Mesenteric fat pad (tissue), 1 donor: ENCODE data around the gene SLC6A9. TPM values are rescaled to one million over a fixed set of nuclear protein-coding genes. Genes with fewer than 3 reads are reported as not detected.

Source experiments
- DNase-seq: peaks from one replicate; pipeline ENCODE4 v3.0.0-alpha.2; 2020; ENCODE audit warnings: low spot score
- total RNA-seq: library from RNA; stranded (reverse); fragmentation: NEBNext Ultra II Directional; extraction: Animal tissue kit (Norgen Biotek cat#: 25700); gene quantifications from one replicate; pipeline ENCODE4 v1.2.1, GENCODE V29; 2021
- donor health status: DM: yes; HTN: yes; CAD: no.

Gene SLC6A9
- total RNA-seq, 1 donor from 2014 or later: 2.2 TPM

DNA sequence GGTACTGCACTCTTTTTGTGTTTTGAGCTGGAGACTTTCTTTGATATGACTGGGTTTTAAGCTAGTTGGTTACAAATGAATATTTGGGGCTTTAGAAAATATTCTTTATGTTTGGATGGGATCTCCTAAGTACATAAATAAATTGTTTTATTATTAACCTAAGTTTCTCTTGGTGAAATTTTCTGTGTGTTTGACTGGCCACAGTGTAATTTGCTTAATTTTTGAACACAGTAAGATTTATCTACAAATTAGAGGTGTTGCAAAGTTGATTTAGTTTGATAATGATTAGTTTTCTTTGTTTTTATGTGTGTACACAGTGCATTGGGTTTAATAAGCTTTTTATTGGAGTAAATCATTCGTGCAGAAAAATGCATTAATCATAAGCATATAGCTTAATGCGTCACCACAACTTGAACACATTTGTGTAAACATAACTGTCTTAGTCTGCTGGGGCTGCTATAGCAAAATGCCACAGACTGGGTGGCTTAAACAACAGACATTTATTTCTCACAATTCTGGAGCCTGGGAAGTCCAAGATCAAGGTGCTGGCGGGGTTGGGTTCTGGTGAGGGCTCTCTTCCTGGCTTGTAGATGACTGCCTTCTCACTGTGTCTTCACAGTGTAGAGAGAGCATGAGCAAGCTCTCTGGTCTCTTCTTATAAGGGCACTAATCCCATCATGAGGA lies 17.4 kb upstream of the SLC6A9 start:
- no peak for DNase-seq

DNA sequence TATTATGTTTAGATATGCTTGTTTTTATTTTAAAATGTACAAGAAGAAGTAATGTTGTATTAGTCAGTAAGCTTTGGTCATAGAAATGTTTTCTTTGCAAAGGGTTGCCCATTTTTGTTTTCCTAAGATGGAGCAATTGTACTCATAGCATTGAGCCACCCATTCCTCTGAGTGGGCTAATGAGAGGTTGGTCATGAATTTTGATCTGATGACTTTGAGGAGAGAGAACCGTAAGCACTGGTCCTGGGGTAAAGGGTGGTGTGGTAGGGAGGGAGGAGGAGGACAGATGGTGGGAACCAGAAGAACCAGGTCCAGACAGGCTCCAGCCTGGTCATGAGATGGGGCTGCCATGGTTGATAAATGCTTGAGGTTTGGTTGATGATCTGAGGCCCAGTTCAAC lies 15.9 kb upstream of the SLC6A9 start:
- no peak for DNase-seq

DNA sequence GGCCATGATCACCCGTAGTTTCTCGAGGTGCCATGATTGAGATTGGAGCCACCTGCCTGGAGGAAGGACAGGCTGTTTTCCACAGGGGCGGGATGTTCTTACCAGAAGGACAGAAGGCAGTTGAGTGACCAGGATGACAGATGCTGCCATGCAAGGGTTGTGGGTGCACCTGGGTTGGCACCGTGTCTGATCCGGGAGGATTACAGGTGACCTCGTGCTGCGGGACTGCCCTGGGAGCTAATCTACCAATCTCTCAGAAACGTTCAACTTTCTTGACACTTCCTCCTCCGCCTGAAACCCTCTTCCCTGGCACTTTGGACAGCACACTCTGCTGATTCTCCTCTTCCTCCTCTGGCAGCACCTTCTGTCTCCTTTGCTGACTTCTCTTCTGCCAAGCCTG lies 13.8 kb upstream of the SLC6A9 start:
- DNase-seq: peak; percentile 41

DNA sequence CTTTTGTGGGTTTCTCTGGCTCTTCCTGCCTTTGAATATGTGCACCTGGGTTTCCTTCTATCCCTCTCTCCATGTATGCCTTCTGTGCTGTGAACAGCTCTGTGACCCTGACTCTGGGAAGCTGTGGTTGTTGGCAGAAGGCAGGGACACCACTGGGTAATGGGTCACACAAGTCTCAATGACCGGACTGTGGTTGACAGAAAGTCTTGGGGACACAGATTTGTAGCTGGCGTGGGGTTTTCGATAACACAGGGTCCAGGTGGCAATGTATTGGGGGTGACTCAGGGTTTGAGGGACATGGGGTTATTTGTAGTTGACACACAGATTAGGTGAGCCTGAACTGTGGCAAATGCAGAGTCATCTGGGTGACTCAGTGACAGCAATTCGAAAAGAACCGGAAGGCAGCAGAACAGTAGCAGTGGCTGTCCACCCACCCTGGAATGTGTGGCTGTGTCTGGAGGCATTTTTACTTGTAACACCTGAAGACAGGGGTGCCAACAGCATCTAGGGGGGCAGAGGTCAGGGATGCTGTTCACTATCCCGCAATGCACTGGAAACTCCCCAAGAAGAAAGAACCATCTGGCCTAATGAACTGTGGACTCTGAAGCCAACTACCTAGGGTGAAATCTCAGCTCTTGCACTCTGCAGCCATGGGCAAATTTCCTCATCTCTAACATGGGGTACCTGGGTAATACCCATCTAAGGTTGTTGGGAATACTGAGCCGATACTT lies 13.0 kb upstream of the SLC6A9 start:
- no peak for DNase-seq

DNA sequence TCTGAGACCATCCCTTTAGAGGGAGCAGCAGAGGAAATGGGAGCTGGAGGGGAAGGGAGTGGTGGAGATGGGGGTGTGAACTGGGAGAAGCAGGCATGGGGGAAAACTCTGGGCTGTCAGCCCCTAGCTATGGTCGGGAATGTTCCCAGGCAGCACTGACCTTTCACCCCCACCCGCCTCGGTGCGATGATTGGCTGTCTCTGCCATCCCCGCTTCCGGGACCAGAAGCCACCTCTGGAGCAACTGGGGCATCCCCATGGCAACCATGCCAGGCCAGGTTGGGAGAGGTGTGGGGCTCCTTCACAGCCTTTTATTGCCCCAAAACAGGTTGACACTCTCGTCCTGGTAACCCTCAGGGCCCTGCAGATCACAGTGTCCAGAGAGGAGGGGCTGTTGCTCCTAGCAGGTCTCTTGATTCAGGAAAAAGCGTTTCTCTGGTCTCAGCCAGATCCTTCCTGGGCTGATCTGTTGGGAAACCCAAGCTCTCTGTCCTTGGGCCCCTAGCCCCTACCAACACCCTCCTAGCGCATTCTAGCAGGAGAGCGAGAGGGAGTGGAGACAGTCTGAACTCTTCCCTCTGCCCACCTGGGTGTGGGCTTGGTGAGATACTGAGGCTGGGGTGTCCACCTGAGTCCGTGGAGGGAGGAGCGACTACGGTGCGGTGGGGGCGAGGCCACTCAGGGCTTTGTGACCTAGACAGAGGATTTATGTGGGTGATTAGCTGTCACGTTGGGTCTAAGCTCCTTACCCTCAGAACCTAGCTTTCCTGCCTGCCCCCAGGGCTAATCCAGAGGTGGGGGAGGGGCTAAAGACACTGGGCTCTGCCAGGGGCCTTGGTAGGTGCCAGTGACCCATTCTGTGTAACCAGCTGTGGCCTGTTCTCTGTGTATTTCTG lies 12.2 kb upstream of the SLC6A9 start:
- DNase-seq: peak; percentile 71

DNA sequence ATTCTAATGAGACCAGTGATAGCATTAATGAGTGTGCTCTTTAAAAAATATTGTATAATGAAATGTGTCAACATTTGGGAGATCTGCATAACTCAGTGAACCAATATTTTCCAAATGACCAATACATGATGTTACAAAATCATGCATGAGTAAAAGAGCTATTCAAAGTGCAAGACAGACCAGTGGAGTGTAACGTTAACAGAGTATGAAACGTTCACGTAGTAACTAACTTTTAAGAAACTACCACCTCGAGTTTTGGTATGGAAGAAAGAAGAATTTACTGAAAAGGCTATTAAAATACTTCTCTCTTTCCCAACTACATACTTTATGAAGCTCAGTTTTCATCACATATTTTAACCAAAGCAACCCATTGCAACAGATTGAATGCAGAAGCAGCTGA lies 9.6 kb upstream of the SLC6A9 start:
- DNase-seq: no peak

DNA sequence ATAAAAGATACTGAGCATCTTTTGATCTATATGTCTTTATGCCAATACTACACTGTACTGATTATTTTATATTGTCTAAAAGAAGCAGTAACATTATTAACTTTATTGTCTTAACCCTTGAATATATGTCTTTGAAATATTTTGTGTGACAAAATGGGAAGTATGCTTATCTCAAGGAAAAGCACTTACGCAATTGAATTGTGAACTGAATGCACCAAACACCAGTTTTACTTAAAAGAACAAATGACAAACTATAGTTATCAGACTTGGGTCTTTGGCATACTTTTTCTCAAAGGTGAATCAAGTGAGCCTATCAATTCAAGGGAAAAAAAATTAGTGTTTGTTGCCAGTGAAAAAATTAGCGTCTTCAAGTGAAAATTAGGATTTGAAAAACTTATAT lies 9.2 kb upstream of the SLC6A9 start:
- no peak for DNase-seq

DNA sequence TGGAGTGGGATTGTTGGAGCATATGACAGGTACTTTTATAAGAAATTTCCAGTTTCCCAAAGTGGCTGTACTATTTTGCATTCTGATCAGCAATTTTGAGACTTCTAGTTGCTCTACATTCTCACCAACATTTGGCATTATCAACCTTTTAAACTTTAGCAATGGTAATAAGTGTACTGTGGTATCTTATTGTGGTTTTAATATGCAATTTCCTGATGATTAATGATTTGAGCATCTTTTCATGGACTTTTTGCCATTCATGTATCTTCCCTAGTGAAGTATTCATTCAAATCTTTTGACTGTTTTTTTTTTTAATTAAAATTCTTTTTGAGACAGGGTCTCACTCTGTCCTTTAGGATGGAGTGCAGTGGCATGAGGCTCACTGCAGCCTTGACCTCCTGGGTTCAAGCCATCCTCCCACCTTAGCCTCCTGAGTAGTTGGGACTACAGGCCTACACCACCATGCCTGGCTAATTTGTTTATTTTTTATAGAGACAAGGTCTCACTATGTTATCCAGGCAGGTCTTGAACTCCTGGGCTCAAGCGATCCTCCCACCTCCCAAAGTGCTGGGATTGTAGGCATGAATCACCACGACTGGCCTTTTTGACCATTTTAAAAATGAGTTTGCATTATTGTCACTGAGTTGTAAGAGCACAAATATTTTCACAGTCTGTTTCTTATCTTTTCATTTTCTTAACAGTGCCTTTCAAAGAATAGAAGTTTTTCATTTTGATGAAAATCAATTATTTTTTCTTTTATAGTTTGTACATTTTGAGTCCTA lies 7.8 kb upstream of the SLC6A9 start:
- no peak for DNase-seq

DNA sequence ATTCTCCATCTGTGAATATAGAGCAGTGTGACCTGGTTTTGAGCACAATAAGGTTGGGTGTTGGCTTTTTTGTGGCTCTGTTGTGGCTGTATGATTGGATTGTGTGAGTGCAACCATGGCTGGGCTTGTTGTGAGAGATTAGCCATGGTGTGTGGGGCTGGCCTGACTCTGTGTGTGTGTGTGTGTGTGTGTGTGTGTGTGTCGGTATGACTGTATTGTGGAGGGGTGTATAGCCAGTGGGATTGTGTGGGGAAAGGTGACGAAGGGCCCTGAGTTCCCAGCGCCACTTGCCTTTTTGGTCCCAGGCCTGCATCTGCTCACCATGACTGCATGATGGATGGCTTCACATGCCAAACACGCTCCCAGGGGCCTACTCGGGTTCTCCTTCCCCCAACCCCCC lies 5.9 kb upstream of the SLC6A9 start:
- DNase-seq: peak; percentile 53

DNA sequence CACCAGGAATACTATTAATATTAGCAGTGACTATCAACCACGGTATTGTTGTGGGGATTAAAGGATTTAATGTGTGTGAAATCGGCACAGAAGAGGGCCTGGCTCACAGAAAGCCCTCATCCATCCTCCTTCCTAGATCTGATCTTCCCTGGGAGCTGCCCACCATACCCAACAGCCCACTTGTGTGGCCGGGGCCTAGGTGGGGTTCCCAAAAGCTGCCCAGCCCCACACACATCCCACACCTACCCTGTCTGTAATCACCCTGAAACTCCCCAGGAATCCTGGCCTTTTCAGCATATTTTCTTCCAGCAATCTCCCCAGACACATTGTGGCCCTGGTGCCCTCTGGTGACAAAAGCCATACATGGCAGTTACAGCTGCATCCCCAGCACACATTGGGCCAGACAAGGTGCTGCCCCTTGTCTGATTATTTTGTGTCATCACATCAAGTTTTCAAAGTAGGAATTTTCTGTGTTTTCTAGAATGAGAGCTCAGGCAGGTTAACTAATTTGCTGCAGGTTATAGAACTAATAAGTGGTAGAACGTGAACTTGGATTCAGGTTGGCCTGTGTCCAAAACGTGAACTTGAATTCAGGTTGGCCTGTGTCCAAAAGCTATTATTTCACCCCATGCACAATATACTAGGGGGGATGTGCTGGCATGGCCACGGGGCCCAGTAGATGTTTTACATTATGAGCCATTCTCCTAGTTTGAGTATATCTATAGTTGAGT lies 5.3 kb upstream of the SLC6A9 start:
- peak; percentile 74 for DNase-seq

DNA sequence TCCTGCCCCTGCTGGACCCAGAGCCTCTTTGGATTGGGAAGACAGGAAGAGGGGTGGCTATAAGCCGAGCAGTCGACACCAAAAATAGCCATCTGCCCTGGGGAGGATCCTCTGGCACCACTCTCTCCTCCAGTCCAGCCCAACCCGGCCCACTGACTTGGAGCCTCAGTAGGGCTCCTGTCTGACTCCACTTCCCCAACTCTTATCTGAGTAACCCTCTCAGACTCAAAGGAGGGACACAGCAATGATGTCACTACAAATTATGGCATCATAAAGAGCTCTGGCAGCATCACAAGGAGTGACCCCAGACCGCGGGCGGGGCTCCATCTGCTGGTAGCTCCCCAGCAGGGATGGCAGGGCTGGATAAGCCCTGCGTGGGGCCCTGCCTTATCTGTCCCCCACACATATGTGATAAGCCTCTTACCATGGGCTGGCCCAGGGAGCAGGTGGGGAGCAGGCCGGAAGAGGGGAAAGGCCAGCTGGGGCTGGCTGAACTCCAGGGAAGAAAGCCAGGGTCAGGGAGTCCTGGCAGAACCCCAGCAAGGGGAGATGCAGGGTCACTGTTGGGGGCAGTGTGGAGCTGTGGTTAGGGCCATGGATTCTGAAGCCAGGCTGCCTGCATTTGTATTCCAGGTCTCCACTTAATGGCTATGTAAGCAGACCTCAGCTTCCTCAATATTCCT lies 4.6 kb upstream of the SLC6A9 start:
- peak; percentile 85 for DNase-seq

DNA sequence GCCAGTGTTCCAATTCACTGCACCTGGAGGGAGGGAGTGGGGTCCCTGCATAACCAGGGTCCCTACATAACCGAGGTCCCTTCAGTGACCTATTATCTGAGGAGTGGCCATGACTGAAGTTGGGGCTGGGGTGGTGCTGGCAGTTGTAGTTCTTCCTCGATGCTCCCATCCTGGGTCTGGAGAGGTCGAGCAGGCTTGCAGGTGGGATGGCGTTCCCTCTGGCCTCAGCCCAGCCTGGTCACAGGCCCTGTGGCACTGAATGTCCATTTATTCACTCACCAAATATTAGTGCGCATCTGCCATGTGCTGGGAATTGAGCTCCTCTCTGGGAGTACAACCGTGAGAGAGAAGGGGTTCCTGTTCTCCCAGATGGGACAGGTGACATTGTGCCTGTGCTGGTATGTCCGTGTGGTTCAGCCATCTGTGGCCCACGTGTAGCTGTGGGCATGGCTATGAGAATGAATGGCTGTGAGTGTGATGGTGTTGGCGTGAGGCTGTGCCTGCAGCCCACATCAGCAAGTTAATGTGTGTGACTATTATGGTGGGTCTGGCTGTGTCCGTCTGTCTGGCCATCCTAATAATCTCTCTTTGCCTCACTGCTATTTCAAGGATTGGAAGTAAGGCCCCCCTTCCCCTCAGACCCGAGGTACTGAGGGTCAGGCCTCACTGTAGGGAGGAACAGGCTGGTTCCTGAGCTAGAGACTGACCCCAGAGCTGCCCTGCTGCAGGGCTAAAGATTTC lies 3.9 kb upstream of the SLC6A9 start:
- DNase-seq: peak; percentile 77

DNA sequence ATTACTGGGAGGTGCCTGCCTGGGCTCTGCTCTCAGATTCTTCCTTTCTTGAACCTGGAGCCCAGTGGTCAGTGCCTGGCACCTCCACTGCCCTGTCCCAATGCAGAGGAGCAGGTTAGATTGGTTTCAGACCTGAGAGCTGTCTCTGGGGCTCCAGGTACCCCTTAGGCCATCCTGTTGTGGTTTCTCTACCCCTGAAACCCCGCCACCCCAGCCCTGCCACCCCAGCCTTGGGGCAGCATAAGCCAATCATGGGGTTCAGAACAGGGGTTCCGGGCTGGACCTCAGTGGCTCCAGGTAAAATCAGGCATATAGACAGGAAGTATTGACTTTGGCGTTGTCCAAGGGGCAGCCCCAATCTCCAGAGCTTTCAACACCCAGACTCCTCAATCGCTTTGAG lies 3.2 kb upstream of the SLC6A9 start:
- peak; percentile 77 for DNase-seq

DNA sequence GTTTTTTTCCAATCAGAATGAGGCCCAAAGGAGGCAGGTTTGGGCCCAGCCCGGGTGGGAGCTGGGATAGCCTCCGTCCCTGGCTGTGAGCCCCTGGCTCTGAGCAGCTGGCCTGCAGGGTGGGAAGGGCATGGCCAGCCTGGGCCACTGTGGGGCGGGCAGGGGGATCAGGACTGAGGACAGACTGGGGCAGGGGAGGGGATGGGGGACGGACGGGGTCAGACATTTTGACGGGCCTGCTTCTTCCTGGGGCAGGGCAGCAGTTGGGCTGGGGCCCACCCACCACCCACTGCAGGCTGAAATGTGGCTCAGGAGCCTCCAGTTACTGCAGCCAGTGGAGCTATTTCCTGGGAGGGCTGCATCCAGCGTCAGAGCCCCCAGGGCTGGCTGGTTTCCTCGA lies 2.5 kb upstream of the SLC6A9 start:
- DNase-seq: no peak

DNA sequence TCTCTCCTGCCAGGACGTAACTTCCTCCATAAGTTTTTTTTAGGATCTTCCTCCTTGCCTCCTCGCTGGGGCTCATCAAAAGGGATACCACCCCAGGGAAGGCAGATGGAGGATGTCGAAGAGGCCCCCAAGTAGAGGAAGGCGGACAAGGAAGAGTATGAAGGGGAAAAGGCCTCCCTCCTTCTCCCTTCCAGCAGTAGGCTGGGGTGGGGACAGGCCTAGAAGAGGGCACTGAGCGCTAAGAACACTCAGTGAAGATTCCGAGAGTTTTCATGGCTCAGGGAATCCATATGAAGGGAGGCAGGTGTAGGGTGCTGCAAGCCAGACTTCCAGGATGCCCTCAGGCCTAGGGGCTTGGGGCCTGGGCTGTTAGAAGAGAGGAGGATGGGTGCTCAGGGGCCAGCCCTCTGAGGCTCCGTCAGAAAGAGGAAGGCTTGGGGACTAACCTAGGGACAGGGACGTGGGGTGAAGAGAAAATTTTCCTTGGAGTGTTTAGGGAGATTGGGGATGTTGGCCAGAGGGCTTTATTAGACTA lies 1.8 kb upstream of the SLC6A9 start:
- DNase-seq: no peak

DNA sequence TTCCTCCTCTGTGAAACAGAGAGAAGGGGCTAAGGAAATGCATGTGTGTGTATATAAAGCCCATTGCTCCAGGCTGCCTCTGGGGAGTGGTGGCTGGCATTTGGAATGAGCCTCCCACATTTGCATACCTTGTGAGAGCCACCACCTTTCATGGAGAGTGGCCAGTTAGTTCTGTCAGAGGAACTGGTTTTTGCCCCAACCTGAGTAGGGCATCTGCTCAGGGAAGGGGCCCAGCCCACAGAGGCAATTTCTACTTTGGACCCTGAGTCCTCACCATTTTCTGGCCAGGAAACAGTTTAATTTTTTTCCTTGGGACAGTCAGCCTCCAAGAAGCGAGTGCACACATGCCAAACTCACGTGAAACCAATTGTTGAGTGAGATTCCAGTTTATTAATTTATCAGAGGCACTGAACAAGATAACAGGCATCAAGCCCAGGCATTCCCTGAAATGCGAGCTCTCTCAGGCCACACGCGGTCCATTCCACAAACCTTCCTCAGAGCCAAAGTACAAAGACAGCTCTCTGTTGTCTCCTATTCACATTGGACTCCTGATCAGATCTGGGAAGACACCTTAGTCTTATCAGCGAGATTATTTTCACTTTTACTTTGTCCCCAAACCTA lies 1.0 kb upstream of the SLC6A9 start:
- DNase-seq: no peak

DNA sequence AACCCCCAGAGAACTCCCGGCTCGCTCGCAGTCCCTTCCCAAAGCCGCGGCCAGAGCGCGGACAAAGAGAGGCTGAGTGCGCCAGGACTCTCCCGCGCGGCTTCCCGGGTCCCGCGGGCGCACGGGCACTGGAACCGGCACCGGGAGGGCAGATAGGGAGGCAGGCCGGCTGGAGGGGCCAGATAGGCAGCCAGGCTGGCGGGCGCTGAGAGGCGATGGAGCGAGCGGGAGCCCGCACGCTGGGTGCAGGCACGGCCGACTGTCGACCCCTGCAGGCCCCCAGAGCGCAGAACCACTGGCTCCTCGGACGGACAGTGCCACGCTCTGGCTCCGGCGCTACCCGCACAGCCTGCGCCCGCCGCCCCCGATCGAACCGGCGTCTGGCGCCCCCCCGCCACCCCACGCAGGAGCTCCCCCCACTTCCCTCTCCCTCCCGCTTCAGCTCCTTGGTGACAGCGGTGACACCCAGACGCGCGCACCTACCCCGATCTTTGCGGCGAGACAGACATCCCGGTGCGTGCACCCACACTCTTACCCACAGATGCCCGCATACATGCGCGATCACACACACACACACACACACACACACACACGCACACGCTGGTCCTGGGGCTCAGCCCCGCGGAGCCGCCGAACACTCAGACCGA lies 534 bp downstream of the SLC6A9 start:
- DNase-seq: no peak
